GM19238 (cell line): ENCODE results near the gene FRMPD1.

ENCODE experiments used
- DNase-seq: peaks from one replicate; pipeline ENCODE4 v3.0.0; 2011; ENCODE audit warnings: low spot score; ENCODE audit not compliant: insufficient read length

The FRMPD1 gene

GRCh38 chr9:37626708-37627292 is 24.0 kb upstream of the FRMPD1 start:
- no peak for DNase-seq

DNA sequence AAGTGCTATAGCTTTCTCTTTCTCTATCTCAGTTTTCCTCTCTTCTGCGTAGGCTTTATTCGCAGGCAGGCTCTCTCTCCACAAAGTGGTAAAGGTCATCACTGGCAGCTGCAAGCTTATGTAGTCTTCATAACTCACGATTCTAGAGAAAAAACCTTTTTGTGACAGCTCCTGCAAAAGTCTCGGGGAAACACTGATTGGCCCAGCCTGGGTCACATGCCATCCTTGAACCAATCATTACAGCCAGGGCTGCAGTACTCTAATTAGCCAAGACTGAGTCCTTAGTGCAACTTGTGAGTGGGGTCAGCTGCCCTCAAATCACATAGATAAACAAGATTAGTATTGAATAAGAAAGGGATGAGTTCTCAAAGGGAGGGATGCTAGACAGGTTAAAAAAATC is 18.3 kb upstream of the FRMPD1 start:
- DNase-seq, result no peak

GRCh38 chr9:37635808-37636207 is 14.9 kb upstream of the FRMPD1 start:
- no peak for DNase-seq

DNA sequence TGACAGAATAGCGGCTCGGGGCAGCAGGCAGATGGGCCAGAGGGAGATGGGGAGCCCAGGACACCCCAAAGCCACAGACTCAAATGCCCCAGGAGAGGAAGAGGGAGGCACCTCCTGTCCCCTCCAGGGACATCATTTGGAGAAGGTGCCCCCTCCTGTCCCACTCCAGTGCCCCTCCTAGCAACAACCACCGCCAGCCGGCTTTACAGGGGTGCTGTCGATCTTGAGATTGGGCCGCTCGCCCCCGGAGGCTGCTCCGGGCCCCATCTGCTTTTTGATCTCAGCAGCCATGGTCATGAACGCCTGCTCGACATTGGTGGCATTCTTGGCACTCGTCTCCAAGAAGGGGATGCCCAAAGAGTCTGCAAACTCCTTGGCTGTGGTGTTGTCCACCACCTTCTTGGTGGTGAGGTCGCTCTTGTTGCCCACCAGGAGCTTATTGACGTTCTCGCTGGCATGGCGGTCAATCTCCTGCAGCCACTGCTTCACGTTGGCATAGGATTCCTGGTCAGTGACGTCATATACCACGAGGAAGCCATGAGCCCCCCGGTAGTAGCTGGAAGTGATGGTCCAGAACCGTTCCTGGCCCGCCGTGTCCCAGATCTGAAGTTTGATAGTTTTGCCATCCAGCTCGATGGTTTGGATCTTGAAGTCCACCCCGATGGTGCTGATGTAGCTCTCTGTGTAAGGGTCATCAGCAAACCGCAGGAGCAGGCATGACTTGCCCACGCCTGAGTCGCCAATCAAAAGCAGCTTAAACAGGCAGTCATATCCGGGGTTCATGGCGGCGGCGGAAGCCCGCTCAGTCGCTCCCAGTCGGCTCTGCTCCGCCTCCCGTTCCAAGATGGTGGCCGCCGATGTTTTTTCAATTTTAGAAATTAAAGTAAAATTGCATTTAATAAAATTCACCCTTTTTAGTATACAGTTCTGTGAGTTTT is 14.0 kb upstream of the FRMPD1 start:
- DNase-seq, result no peak

DNA sequence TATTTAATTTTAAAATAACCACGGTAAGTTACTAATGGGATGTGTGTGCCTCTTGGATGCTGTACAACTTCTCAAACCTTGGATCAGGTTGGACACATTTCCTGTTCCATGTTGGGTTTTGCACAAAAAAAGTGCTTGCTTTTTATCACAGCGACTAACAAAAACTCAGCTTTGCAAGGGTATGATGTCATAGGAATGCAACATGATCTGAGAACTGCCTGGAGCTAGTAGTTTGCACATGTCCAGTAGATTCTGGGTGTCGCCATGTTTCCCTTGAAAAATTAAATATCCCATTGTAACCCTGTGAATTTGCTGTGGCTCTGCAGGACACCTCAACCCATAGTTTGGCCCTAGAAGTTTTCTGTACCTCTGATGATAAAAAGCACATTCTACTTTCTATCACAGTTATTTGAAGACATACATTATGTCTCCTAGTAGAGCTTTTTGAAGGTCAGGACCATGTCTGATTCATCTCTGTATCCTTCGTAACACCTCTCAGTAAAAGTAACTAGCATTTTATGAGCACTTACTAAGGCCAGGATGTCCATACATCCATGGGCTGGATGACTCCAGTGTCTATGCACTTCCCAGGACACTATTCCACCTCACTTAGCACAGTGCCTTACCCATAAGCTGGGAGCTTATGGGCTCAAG is 11.5 kb upstream of the FRMPD1 start:
- no peak for DNase-seq

DNA sequence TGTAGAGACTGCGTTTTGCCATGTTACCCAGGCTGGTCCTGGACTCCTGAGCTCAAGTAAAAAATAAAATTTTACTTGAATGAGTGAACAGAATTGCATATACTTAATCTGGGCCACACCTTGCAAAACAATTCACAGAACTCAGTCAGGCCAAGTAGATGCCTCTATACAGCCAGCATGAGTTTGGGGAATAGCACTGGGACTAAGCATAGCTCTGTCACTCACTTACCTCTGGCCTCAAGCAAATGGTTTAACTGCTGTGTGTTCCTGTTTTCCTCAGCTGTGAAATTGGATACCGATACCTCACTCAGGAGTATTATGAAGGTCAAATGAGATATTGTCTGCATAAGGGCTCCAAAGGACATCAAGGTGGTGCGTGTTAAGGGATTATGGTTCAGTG is 10.9 kb upstream of the FRMPD1 start:
- no peak for DNase-seq

DNA sequence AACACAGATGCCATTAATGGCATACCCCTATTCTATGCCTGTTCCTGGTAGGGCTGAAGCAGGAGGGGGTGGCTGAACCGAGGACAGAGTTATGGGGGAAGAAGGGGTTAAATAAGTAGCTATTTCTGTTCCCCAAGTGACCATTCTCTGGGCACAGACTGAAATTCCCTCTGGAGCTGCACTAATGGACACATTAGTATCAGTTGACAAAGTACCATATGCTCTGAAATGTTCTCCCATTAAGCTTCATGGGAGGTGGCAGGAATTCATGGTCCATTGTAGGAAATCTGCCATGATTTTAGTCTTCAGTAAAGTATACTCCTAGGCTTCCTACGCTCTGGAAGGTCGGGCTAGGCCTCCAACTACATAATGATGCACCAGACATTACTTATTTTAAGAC is 10.5 kb upstream of the FRMPD1 start:
- DNase-seq, result no peak

DNA sequence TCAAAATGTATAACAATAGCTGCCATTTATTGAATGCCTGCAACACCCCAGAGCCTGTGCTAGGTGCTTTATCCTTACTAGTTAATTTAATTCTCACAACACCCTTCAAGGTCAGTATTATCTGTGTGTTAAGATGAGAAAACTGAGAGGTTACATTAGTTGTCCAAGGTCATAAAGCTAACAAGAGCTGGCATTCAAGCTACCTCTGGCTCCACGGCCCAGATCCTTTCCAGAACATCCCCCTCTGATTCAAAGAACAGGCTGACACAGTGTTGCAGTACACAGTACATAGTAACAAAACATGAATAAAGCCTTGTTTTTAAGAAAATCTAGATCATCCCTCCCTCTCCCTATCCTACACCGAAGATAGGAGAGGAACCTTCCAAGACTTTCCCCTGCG is 9.4 kb upstream of the FRMPD1 start:
- DNase-seq, result no peak

GRCh38 chr9:37643214-37643613 is 7.5 kb upstream of the FRMPD1 start:
- no peak for DNase-seq

DNA sequence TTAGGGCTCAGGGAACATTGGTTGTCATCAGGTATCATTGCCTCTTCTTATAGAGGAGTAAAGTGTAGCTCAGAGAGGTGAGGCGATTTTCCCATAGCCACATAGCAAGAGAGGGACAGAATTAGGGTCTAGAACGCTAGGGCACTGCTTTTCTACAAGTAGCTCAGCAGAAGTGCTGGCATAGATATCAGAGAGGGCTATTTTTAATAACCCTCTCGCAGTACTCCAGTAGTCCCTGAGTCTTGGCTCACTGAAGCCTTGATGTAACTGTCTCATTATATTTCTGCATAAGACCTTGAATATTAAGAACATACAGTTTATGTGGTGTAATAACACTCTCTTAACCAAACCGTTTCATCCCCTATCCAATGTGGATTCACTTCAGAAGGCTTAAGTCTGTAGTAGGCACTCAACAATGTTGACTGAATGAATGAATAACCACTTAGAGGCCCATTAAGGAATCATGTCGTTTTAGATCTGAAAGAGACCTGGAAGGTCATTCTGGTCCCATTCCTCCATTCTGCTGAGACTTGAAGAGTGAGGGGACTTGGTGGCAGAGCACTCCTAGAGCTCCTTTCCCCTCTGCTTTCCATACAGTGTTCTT is 4.7 kb upstream of the FRMPD1 start:
- no peak for DNase-seq

DNA sequence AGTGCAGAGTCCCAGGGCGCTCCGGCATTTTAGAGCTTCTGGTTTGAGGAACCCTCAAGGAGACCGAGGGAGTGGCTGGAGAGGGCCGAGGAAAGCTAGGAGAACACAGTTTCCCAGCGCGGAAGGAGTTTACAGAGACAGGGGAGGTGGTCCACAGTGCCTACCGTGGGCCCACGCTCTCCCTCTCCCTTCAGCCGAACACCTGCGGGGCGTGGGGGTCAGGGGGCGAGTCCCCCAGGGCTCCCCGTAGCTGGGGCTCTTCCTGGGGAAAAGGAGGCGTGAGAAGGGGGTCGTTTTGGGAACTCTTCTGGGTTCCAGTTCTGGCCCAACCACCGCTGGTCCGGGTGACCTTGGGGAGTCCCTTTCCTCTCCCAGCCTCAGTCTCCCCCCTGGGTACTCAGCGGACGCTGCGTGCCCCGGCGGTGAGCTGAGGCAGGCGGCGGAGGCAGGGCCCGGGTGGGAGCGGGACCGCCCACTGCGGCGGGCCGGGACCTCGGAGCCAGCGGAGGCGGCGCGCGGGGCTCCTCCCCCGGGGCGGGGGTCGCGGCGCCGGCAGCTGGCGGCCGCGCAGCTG is 368 bp upstream of the FRMPD1 start:
- no peak for DNase-seq

DNA sequence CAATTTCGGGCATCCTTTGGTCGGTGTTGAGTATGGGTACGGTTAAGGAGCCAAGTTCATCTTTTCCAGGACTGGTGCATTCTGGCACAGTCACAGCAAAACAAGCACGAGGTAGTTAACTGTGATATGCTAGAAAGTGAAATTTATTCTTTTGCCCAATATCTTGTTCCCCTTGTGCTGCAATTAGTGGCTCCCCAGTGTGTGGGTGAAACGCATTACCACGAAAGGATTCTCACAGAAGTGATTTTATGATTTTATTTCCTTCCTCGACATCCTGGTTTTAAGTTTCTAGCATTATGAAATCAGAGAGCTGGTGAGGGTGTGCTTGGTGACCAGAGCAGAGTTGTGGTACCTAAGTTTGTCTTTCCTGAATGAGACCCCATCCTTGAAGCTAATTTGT is 1.5 kb downstream of the FRMPD1 start:
- DNase-seq, result no peak

- no peak for DNase-seq
Observed at GRCh38 chr9:37653385-37653784, 2.6 kb downstream of the FRMPD1 start.

GRCh38 chr9:37656936-37657335 is 6.2 kb downstream of the FRMPD1 start:
- no peak for DNase-seq

DNA sequence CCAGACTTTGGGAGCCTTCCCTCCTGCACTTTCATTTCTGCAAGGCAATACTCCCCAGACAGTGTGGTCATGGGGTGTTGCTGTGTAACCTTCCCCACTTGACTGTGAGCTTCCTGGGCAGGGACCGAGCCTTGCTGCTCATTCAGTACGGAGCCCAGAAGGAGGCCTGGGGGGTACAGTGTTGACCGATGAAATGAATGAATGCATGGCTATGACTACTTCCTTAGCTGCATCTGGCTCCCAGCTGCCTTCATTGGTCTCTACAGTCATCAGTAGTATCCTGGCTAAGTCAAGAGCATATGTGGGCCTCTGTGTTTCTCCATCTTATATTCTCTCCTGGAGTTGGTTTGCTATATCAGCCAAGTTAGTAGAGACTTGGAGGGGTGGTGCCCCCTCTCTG is 9.9 kb downstream of the FRMPD1 start:
- no peak for DNase-seq

DNA sequence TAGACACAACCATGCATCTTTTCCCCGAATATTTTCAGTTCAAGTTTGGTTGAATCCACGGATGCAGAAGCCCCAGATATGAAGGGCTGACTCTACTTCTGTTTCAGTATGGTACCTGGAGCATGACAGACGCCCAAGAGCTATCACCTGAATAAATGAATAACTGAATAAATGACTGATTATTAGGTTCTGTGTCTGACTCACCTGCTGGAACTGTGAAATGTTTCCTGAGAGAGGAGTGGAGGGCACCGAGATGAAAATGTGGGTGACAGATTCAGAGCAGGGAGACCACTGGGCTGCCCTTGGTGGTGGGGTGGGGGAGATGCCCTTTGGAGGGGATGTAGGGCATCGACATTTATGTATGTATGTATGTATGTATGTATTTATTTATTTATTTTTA is 13.2 kb downstream of the FRMPD1 start:
- no peak for DNase-seq

GRCh38 chr9:37667706-37668105 is 17.0 kb downstream of the FRMPD1 start:
- no peak for DNase-seq

- DNase-seq, result no peak
Observed at GRCh38 chr9:37668116-37668601, 17.4 kb downstream of the FRMPD1 start.

DNA sequence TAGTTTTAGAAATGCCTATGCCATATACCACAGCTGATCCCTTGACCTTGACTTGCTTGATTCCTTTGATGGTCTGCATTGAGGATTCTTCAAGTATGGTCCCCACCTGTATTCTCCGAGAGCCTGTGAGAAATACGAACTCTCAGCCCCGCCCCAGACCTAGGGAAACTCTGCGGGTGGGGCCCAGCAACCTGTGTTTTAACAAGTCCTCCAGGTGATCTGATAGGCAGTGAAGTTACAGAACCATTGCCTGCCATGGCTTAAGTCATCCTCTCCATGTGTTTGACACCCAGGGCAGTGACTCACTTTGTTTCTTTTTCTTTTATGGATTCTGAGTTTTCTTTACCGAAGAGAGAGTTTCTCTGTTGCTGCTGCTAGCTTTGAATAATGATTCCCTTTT is 18.5 kb downstream of the FRMPD1 start:
- DNase-seq, result no peak

DNA sequence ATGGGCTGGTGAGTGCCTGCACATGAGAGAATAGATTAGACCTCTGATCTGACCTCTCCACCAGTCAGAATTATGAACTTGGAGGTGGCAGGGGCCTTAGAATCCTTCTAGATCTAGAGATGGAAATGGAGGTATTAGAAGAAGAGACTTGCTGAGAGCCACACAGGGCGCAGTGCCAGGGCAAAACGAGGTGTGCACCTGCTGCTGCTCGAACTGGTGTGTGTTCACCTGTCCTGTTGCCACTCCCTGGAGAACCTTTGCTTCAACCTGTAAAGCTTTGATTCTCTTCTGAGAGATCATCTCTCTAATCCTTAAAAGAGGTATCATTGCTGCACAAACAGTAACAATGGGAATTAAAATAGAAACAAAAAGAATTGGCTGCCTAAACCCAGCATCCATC is 24.9 kb downstream of the FRMPD1 start:
- no peak for DNase-seq

- DNase-seq, result no peak
Observed at GRCh38 chr9:37676411-37676830, 25.7 kb downstream of the FRMPD1 start.

- no peak for DNase-seq
Observed at GRCh38 chr9:37677435-37677834, 26.7 kb downstream of the FRMPD1 start.
